WTC11 (cell line): Measurements from ENCODE around the gene EIF5A2.

Experiments used
- CREB1 ChIP-seq: sonication (generic); formaldehyde crosslinking; IDR thresholded peaks from 2 replicates; pipeline ENCODE4 v1.8.0; 2023; ENCODE audit warnings: mild to moderate bottlenecking, missing genetic modification reagents
- NFYB ChIP-seq: sonication (generic); formaldehyde crosslinking; conservative IDR thresholded peaks from 2 replicates; pipeline ENCODE4 v1.8.0; 2022; ENCODE audit warnings: low read depth, missing genetic modification reagents
- SMAD3 ChIP-seq: sonication (generic); formaldehyde crosslinking; IDR thresholded peaks from 2 replicates; pipeline ENCODE4 v1.8.0; 2022; ENCODE audit warnings: missing genetic modification reagents, mild to moderate bottlenecking, borderline replicate concordance
- SP1 ChIP-seq: sonication (generic); formaldehyde crosslinking; conservative IDR thresholded peaks from 2 replicates; pipeline ENCODE4 v1.8.1; 2022; ENCODE audit warnings: missing genetic modification reagents
- TEAD1 ChIP-seq: sonication (generic); formaldehyde crosslinking; IDR thresholded peaks from 2 replicates; pipeline ENCODE4 v1.8.0; 2022; ENCODE audit warnings: mild to moderate bottlenecking, missing genetic modification reagents
- ZNF263 ChIP-seq: sonication (generic); formaldehyde crosslinking; IDR thresholded peaks from 2 replicates; pipeline ENCODE4 v1.8.1; 2022; ENCODE audit warnings: low read depth, mild to moderate bottlenecking, moderate library complexity, missing genetic modification reagents
- TF ChIP-seq, protein P1 (sequence below): sonication (generic); formaldehyde crosslinking; IDR thresholded peaks from 2 replicates; pipeline ENCODE4 v1.8.0; 2022; ENCODE audit warnings: mild to moderate bottlenecking, missing genetic modification reagents
- TF ChIP-seq, protein P2 (sequence below): fragments of 200-600 bp; IDR thresholded peaks from 2 replicates; pipeline ENCODE4 v1.8.0; 2022; ENCODE audit warnings: antibody characterized with exemption

DNA sequence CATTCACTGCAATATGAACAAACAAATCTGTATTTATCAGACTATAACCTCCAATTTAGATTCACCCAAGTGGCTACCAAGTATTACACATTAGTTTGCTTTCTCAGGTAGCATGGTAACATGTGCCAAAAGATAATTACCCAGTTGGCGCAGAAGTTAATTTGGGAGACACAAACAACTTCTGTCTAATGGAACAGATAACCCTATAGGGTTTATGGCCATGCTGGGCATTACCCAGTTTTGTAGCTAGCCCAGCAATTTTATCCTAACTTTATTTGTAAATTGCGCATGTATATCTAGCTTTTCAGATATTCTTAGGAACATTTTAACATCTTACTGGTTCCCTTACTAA lies 39.2 kb downstream of the EIF5A2 start:
- TF ChIP-seq SP1 (CRISPR knock-in tag): no peak
- no peak for TF ChIP-seq SMAD3 (CRISPR knock-in tag)
- TF ChIP-seq, protein P1, sequence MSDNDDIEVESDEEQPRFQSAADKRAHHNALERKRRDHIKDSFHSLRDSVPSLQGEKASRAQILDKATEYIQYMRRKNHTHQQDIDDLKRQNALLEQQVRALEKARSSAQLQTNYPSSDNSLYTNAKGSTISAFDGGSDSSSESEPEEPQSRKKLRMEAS: no peak
- TF ChIP-seq NFYB (CRISPR knock-in tag): no peak
- TF ChIP-seq, protein P2, sequence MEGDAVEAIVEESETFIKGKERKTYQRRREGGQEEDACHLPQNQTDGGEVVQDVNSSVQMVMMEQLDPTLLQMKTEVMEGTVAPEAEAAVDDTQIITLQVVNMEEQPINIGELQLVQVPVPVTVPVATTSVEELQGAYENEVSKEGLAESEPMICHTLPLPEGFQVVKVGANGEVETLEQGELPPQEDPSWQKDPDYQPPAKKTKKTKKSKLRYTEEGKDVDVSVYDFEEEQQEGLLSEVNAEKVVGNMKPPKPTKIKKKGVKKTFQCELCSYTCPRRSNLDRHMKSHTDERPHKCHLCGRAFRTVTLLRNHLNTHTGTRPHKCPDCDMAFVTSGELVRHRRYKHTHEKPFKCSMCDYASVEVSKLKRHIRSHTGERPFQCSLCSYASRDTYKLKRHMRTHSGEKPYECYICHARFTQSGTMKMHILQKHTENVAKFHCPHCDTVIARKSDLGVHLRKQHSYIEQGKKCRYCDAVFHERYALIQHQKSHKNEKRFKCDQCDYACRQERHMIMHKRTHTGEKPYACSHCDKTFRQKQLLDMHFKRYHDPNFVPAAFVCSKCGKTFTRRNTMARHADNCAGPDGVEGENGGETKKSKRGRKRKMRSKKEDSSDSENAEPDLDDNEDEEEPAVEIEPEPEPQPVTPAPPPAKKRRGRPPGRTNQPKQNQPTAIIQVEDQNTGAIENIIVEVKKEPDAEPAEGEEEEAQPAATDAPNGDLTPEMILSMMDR: no peak
- no peak for TF ChIP-seq TEAD1 (CRISPR knock-in tag)
- no peak for TF ChIP-seq CREB1 (CRISPR knock-in tag)
- no peak for TF ChIP-seq ZNF263 (CRISPR knock-in tag)
